Lung (tissue), 12 donors: ENCODE results near the gene PODXL2. TPM values are rescaled to one million over a fixed set of nuclear protein-coding genes. Genes with fewer than 3 reads are reported as not detected.

Experiments
- ATAC-seq: fragments of 200-7000 bp; cut with Tn5 transposase; one replicate; pipeline ENCODE4 v1.9.1; 2020; ENCODE audit warnings: moderate number of reproducible peaks; ENCODE audit not compliant: insufficient read depth, low FRiP score
- DNase-seq, 3 donors: peaks; one replicate each; pipeline ENCODE4 v3.0.0-alpha.2; 2013 to 2017
- H3K27ac ChIP-seq, 2 donors: one replicate each; pipeline ENCODE4 v1.5.1; 2013; ENCODE audit warnings: mild to moderate bottlenecking in 2 of 2, moderate library complexity in 2 of 2, control low read depth in 1 of 2, inconsistent platforms in 1 of 2, low read depth in 1 of 2, low read length in 1 of 2
- H3K27me3 ChIP-seq, 3 donors: one replicate each; pipeline ENCODE4 v1.5.1; 2013; ENCODE audit warnings: low read length in 2 of 3; ENCODE audit not compliant: control insufficient read depth in 3 of 3, insufficient read depth in 3 of 3
- H3K36me3 ChIP-seq, 4 donors: one replicate each; pipeline ENCODE4 v1.5.1; 2013; ENCODE audit warnings: low read length in 4 of 4, mild to moderate bottlenecking in 1 of 4, moderate library complexity in 1 of 4; ENCODE audit not compliant: control insufficient read depth in 4 of 4, insufficient read depth in 4 of 4
- H3K4me1 ChIP-seq, 5 donors: one replicate each; pipeline ENCODE4 v1.5.1; 2013; ENCODE audit warnings: low read length in 5 of 5, mild to moderate bottlenecking in 2 of 5, moderate library complexity in 1 of 5; ENCODE audit not compliant: control insufficient read depth in 5 of 5, insufficient read depth in 5 of 5
- H3K4me3 ChIP-seq: one replicate; pipeline ENCODE4 v1.5.1; 2013; ENCODE audit warnings: mild to moderate bottlenecking, control low read depth, moderate library complexity
- H3K9ac ChIP-seq, 2 donors: one replicate each; pipeline ENCODE4 v1.5.1; 2013; ENCODE audit warnings: low read length in 2 of 2, control low read depth in 1 of 2; ENCODE audit not compliant: insufficient read depth in 1 of 2
- H3K9me3 ChIP-seq, 4 donors: one replicate each; pipeline ENCODE4 v1.5.1; 2013; ENCODE audit warnings: low read length in 3 of 4, mild to moderate bottlenecking in 1 of 4, moderate library complexity in 1 of 4; ENCODE audit not compliant: control insufficient read depth in 4 of 4, insufficient read depth in 3 of 4
- CTCF ChIP-seq: IDR thresholded peaks from 2 replicates; pipeline ENCODE4 v1.5.1; 2012; ENCODE audit warnings: mild to moderate bottlenecking; ENCODE audit errors: control extremely low read depth, extremely low read depth
- WGBS, 2 donors: extraction: QIAGEN DNeasy Blood & Tissue Kit; methylation state at CpG; one replicate each; pipeline ENCODE4 v1.1.7; 2013; 5-methylcytosine and 5-hydroxymethylcytosine counted together
- polyA plus RNA-seq, 2 donors: library from polyadenylated mRNA; stranded (reverse); fragments of 200-250 nt; gene quantifications; one replicate each; pipeline ENCODE4 v1.2.1, GENCODE V29; 2013
- total RNA-seq, 2 donors: library from RNA; depleted of rRNA in 1 of 2; stranded (reverse); fragments of >200 nt in 1 of 2; gene quantifications; one replicate each; pipeline ENCODE4 v1.2.1, GENCODE V29; 2014 to 2021
- donor health status: control.
- donor health status: control.
- donor health status: Bipolar disorder and iron deficiency.
- donor health status: healthy.
- donor health status: DM: yes; HTN: yes; CAD: no.

PODXL2 gene
- total and polyA plus RNA-seq, 4 donors, result 3.1 to 7.3 (median 4.6) TPM

- no peak overlapping the region for H3K9ac ChIP-seq
- TF ChIP-seq CTCF, result no peak
- H3K27ac ChIP-seq, result no peak overlapping the region
- no peak for DNase-seq
- ATAC-seq, result no peak
- peaks cover 0 to 27% (median 3%) of the 10 kb centered on the region in 5 donors for H3K4me1 ChIP-seq
- 76 to 80% methylated on average over 12 of the region's 12 CpGs for WGBS, 2 donors
- H3K4me3 ChIP-seq, result no peak overlapping the region
- H3K27me3 ChIP-seq, result no peaks in the 10 kb centered on the region
- H3K9me3 ChIP-seq, result no peaks in the 10 kb centered on the region
- H3K36me3 ChIP-seq, result peaks cover 0 to 2% (median 0%) of the 10 kb centered on the region in 4 donors
These were observed 31.8 kb upstream of the PODXL2 start for GRCh38 chr3:127597020-127597771.

- H3K27ac ChIP-seq, result no peak overlapping the region
- peaks cover 0 to 27% (median 3%) of the 10 kb centered on the region in 5 donors for H3K4me1 ChIP-seq
- no peak for DNase-seq
- ATAC-seq, result no peak
- no peaks in the 10 kb centered on the region for H3K27me3 ChIP-seq
- WGBS, 2 donors, result 61 to 63% methylated on average over 14 of the region's 14 CpGs
- peak overlapping the region; percentile 82 to 85 for H3K9ac ChIP-seq
- no peaks in the 10 kb centered on the region for H3K9me3 ChIP-seq
- H3K4me3 ChIP-seq, result no peak overlapping the region
- peaks cover 0 to 2% (median 0%) of the 10 kb centered on the region in 4 donors for H3K36me3 ChIP-seq
- TF ChIP-seq CTCF, result no peak
These were observed 30.0 kb upstream of the PODXL2 start for GRCh38 chr3:127598841-127599570.

- Histone ChIP-seq H3K9ac (no peak overlapping the region), H3K4me1 (peaks cover 0 to 27% (median 3%) of the 10 kb centered on the region in 5 donors), H3K36me3 (peaks cover 0 to 9% (median 3%) of the 10 kb centered on the region in 4 donors), H3K9me3 (no peaks in the 10 kb centered on the region), H3K27ac (no peak overlapping the region), H3K27me3 (no peaks in the 10 kb centered on the region), H3K4me3 (no peak overlapping the region)
- no peak for ATAC-seq
- no peak for DNase-seq
- TF ChIP-seq CTCF, result no peak
- 78 to 83% methylated on average over 6 of the region's 6 CpGs for WGBS, 2 donors
These were observed 28.1 kb upstream of the PODXL2 start for GRCh38 chr3:127600749-127601456.
